GM21423 (cell line): ENCODE data around the gene SLC38A3.
"Not testable (repeated sequence)": the region's sequence is repeated elsewhere in the genome, so short reads cannot be mapped to it uniquely, and the experiment has no call there.

ENCODE experiments used
- ATAC-seq: cut with Tn5 transposase; IDR thresholded peaks from one replicate; pipeline ENCODE4 v1.9.1; 2021; ENCODE audit warnings: mild to moderate bottlenecking, moderate library complexity; ENCODE audit not compliant: unreplicated experiment

Gene SLC38A3

DNA sequence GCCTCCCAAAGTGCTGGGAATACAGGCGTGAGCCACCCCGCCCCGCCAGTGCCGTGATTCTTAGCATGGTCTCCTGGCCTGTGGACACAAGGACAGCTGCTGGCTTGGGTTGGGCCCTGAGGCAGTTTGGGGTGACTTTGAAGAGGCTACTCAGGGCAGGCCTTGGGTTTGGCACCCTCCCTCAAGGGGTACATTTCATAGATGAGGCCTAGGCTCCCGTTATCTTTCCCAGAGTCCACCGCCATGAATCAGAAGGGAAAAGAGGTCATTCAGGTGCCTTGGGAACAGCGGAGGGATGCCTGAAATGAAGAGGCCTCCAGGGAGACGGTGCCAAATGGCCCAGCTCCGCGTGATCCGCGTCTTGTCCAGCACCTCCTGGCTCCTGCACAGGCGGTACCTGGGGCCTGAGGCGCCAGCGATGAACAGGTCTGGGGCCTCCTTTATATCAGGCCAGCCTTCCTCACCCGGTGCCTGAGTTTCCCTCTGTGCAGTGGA is 40.2 kb downstream of the SLC38A3 start:
- ATAC-seq = no peak

DNA sequence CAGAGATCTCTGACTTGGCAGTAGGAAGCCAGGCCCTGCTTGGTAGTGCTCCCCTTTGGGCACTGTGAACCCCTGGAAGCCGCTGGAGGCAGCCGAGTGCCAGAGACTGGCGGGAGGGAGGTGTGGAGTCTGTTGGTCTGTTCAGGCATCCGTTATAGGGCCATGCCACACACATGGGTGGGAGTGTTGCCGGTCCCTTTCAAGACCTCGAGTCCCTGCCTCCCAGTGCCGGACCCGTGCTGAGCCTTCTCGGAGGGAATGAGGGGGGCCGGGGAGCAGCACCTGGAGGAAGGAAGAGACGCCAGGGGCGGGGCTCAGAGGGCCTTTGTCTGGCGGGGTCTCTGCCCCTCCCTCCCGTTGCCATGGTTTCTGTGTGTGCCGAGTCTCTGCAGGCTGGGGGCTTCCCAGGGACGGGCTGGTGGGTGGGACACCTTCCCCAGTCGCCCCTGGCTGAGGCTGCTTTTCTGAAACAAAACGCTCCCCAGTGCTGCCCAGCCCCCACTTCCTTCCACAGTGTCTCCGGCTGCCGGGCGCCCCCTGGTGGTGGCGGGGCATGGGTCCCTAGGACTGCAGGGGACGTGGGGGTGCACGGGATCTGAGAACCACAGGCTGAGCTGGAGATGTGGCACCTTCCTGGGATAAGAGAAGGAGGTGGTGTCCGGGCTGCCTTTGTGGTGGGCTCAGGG is 40.9 kb downstream of the SLC38A3 start:
- ATAC-seq = peak; percentile 63

DNA sequence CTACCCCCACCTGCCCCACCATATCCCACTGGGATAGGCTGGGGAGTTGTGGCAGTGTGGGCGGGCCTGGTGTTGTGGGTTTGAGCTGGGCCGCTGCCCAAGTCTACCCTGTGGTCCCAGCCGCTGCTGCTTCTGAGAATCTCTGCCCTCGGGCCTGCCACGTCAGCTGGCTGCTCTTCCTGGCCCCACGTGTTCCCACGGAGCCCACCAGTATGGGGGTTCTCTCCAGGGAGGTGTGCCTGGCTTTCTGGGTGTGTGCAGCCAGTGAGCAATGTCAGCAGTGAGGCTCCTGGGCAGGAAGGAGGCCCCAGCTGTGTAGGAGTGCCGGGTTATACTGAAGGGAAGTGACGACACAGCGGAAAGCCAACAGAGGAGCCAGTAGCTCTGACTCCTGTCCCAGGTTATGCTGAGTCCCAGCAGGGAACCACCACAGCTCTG is 41.5 kb downstream of the SLC38A3 start:
- ATAC-seq = peak; percentile 44

DNA sequence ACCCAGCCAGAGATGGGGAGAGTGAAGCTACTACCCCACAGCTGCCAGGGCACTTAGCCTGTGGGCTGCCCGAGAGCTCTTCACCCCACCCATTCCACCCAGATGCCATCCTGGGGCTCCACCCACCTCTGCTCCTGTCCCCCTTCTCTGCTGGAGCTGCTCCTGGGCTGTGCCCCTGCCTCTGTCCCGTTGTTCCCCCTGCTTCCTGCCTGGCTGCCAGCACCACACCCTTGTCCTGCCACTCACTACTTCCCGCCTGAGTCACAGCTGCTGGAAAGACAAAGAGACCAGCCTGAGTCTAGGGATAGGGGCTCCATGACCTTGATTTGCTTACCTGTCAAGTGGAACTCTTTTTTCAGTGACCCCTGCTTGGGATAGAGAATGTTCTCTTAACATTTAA is 43.3 kb downstream of the SLC38A3 start:
- ATAC-seq = no peak

DNA sequence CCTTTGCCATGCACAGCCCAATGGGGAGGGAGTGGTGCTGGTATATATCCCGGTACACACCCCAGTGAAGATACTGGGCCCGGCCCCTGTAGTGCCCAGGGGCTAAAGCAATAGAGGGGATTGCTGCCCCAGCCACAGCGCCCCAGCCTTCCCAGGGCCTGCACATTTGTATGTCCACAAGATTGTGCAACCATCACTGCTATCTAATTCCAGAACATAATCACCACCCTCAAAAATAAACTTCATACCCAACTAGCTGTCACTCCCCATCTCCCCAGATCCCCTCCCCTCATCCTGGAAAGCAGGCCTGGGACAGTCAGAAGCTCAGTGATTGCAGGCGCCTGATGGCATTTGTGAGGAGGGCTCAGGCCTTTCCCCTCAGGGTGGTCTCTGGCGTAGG is 44.4 kb downstream of the SLC38A3 start:
- no peak for ATAC-seq

DNA sequence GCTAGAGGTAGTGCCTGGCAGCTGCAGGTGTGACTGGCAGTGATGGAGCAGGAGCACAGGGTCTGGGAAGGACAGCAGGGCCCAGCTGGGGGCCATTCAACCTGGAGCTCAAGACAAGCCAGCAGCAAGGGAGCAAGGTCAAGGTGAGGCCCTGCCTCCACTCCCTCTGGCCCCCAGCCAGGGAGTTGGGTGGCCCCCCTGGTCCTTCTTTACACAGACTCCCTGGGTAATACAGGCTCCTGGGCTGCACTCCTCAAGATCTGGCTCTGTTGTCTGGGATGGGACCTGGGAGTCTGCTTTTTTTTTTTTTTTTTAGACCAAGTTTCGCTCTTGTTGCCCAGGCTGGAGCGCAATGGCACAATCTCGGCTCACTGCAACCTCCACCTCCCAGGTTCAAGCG is 45.4 kb downstream of the SLC38A3 start:
- ATAC-seq = no peak

DNA sequence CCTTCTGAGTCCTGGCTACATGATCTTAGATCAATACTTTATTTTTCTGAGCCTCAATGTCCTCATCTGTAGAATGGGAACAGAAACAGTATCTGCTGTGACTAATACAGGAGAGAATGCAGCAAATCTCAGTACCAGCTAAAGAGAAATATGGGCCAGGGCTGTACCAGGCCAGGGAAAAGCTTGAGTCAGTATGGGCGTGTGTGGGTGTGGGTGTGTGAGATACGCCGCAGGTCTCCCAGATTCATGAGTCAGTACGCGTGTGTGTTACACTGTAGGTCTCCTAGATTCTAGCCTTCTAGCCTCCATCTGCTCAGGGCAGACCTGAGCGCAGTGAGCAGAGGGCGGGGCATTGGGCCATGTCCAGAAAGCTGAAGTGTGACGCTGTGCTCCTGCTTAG is 46.1 kb downstream of the SLC38A3 start:
- no peak for ATAC-seq

DNA sequence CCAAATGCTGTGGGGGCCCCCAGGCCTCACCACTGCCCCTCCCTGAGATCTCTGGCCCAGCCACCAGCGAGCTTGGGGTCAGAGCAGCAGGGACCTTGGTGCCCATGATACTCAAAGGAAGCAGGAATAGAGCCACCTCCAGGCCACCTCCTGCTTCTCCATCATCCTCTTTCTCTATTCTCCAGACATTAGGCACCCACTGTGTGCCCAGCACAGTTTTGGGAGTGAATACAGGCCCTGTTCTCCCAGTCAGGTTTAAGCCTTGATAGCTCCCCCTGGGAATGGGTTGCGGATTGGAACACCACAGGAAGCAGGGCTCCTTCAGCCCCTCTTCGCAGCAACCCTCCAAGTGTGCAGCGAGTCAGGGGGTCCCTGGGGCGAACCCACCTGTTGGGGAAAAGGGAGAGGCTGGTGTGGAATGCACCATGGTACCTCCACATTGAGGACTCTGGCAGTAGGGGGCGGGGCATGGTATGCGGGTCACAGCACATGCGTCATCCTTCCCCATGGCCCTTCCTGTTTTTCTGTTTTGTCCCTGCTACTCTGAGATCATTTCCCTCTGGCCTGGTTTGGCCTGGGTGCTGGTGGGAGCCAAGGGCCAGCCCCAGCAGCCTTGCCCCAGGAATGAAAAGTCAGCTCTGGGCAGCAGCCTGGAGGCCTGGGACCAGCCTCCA is 49.6 kb downstream of the SLC38A3 start:
- ATAC-seq = no peak

DNA sequence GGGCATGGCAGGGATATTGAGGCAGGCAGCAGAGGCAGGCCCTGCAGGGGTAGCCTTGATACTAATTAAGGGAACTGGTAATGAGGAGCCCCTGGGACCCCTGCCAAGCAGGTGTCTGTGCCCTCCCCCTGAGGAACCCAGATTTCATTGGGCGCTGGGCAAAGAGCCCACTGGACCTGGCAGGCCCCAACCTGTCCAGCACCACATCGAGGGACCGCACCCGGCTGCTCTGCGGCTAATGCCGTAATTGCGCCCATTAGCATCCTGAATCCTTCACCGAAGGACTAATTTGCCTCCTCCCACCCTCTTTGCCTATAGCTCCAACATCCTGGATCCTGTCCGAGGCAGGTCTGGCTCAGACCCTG is 50.2 kb downstream of the SLC38A3 start:
- no peak for ATAC-seq

DNA sequence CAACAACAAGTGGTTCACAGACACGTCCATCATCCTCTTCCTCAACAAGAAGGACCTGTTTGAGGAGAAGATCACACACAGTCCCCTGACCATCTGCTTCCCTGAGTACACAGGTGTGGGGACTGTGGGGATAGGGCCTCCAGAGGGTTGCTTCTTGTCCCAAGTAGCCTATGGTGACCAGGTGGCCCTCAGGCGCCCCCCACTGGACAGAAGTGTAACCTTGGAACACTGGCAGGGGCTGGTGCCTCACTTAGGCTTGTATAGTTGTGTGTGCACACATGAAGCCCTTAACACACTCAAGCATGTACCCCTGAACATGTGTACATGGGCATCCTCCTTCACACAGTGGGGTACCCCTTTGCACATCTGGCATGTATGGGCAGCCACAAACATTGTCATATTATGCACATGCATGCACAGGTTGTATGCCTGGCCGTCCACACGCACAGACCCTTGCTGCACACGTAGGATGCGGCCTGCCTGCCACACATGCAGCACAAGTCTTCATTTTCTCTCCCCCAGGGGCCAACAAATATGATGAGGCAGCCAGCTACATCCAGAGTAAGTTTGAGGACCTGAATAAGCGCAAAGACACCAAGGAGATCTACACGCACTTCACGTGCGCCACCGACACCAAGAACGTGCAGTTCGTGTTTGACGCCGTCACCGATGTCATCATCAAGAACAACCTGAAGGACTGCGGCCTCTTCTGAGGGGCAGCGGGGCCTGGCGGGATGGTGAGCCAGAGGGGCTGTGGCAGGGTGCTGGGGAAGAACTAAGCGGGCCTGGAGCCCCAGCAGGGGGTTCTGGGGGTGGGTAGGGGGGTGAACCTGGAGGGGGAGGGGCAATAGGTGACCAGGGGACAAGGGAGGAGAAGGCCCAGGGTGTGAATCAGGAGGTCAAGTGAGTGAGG is 52.2 kb downstream of the SLC38A3 start:
- no peak for ATAC-seq

DNA sequence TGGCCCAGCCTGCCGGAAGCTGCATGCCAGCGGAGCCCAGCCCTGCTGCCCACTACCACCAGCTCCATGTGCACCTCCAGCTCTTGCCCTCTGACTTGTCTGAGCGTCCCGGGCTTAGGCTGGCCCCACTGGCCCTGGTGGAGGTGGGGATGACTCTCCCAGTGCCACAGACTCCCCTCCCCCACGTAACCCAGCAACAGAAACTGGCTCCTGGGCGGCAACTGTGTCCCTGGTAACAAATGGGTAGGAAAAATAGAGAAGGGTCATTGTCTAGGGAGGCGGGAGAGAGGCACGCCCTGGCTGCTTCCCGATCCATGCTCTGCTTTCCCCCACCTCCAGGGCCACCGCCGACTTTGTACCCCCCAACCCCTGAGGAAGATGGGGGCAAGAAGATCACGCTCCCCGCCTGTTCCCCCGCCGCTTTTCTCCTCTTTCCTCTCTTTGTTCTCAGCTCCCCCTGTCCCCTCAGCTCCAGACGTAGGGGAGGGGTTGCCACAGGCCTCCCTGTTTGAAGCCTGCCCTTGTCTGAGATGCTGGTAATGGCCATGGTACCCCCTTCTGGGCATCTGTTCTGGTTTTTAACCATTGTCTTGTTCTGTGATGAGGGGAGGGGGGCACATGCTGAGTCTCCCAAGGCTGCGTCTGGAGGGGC is 53.1 kb downstream of the SLC38A3 start:
- ATAC-seq = no peak

DNA sequence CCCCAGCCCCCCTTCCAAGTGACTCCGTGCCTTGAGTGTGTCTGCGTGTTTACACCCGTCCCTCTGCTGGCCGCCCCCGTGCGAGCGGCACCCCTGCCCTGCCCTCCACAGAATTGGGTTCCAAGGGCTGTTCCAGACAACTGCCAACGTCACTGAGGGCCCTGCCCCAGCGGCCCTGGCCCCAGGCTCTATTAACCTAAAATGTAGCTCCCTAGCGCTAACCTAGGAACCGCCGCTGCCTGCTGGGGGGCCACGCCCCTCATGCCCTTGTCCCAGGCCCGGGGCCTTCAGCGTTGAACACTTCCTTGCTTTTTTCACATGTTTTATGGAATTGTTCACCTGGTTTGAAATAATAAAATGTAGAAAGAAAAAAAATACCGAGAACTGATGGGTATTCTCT is 53.9 kb downstream of the SLC38A3 start:
- ATAC-seq = no peak

DNA sequence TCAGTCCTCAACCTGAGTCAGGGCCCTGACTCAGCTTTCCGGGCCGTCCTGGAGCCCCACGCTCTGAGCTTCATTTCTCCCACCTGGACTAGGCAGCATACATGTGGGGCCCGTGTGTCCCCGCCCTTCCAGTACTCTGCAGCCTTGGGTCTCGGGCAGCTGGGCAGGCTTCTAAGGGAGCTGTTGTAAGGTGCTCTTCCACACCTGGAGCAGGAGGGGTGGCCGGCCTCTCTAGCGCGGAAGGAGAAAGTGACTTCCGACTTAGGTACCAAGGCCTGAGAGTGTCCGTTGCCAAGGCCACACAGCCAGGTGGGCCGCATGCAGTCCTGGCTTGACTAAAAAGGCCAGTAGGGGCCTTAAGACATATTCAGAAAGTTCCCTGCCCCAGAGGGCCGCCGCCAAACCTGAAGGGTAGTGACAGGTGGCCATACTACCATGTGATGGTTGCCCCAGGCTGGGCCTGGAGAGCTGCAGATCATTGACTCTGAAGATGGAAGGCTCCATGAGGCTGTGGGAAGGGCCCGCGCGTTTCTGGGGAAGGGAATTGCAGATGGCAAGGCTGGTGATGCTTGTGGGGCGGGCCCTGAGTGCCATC is 54.5 kb downstream of the SLC38A3 start:
- ATAC-seq = peak; percentile 27

DNA sequence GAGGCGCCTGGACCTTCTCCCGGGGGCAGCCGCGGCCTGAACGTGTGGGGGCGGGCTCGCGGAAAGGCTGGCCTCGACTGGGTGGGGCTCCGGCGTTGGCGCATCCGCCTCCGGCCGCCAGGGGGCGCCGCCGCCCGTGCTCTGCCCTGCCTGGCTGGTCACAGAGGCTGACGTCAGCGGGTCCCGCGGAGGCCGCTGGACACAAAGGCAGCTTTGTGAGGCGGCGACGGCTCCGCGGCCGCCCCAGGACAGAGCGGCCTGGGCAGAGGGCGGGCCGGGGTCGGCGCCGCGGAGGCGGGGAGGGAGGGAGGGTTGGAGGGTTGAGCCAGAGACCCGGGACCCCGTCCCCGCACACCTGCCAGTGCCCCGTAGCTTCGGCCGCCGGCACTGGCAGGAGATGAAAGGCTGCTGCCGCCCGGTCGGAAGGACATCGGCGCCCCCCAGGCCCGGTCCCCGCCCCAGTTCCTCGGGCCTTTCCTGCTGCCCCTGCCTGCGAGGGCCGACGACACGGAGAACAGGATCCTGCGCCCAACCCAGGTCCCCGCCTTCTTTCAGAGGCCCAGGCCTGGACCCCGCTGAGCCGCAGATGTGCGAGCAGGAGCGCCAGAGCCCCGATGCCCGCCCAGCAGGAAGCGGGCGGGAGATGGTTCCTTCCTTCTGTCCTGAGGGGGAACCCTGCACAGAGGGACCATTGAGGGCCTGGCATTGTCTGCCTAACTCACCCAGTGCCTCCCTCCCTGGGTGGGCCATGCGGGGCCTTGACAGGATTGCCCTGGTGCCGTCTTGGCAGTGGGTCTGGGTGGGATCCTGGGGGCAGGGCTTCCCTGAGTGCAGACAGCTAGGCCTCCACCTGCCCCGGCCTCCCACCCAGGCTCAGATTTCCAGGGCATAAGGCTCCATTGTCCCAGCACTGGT is 55.2 kb downstream of the SLC38A3 start:
- ATAC-seq = peak; percentile 85

DNA sequence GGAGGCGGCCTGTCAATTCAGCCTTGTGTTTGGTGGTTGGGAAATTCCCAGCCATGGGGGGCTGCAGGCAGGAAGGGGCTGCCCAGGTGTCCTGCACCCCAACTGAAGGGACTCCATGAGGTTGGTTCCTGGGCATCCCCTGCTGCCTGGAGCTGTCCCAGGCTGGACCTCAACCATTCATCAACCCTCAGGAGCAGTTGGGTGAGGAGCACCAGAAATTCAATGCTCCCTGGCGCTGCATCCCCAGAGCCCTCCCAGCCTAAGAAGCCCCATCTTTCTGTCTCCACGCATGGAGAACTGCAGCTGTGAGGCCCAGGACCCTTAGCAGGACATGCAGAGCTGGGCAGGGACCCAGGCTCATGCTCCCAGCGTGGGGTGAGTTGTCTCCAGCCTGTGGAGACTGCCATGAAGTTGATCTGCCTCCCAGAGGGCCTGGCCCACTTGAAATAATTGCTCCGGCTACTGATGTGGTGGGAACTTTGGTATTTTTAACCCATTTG is 55.9 kb downstream of the SLC38A3 start:
- ATAC-seq = no peak

DNA sequence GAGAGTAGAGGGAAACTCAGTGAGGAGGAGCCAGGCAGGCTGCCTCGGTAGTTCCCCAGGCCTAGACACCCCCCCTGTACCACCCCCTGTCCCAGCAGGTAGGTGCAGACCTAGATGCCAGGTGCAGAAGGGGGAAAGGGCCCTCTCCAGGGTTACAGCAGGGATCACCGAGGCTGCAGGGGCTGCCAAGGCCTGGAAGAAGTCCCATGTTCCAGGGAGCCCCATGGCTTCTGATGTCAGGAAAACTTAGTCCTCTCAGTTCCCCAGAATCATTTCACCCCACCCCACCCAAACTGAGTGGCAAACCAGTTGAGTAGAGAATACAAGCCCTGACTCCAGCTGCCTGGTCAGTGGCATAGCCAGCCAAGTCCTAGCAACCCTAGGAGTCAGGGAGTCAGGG is 56.4 kb downstream of the SLC38A3 start:
- no peak for ATAC-seq

DNA sequence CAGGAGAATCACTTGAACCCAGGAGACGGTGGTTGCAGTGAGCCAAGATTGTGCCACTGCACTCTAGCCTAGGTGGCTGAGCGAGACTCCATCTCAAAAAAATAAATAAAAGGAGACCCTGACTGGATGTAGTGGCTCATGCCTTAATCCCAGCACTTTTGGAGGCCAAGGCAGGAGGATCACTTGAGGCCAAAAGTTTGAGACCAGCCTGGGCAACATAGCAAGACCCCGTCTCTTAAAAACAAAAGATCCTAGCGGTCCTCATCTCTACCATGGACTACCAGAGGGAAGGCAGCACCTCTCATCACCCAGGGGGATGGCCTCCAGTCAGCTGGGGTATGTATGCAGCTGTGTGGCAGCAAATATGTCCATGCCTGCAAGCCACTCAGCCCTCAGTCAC is 57.1 kb downstream of the SLC38A3 start:
- not testable (repeated sequence) for ATAC-seq

DNA sequence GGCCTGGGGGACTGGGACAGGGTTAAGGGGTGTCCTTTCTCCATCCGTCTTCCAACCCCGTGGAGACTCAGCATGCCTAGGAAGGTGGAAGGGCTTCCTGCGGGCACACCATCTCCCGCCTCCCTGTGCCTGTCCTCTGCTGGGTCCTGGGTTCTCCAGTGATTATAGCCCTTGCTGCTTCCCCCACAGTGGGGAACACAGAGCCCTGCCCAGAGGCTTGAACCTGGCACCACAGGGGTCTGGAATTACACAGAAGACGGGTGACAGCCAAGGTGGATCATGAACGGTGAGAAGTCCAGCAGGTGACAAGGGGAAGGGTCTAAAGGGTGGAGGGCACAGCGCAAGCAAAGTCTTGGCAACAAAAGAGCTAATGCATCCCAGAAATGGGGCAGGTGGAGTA is 57.7 kb downstream of the SLC38A3 start:
- no peak for ATAC-seq
